HepG2 (cell line): ENCODE measurements around the gene P4HB. TPM values are rescaled to one million over a fixed set of nuclear protein-coding genes. Genes with fewer than 3 reads are reported as not detected.

Experiments
- AGO1 ChIP-seq: fragments of 200-400 bp; formaldehyde crosslinking; IDR thresholded peaks from 2 replicates; pipeline ENCODE4 v1.6.1; 2017; ENCODE audit warnings: mild to moderate bottlenecking, low read depth, low read length, moderate library complexity; ENCODE audit not compliant: poor library complexity, severe bottlenecking
- FOSL1 ChIP-seq: sonication (generic); formaldehyde crosslinking; IDR thresholded peaks from 2 replicates; pipeline ENCODE4 v1.9.0; 2021; ENCODE audit warnings: missing genetic modification reagents, borderline replicate concordance
- JARID2 ChIP-seq: sonication (generic); formaldehyde crosslinking; IDR thresholded peaks from 2 replicates; pipeline ENCODE4 v1.8.1; 2023; ENCODE audit warnings: missing genetic modification reagents, inconsistent platforms; ENCODE audit not compliant: insufficient replicate concordance
- KLF11 ChIP-seq: IDR thresholded peaks from 2 replicates; pipeline ENCODE4 v1.6.1; 2016; ENCODE audit warnings: missing compliant biosample characterization
- MAFG ChIP-seq: sonication (generic); formaldehyde crosslinking; IDR thresholded peaks from 2 replicates; pipeline ENCODE4 v1.5.1; 2020; ENCODE audit warnings: mild to moderate bottlenecking, missing genetic modification reagents
- PRMT3 ChIP-seq: sonication (generic); formaldehyde crosslinking; IDR thresholded peaks from 2 replicates; pipeline ENCODE4 v1.8.1; 2022; ENCODE audit warnings: low read depth, mild to moderate bottlenecking, moderate library complexity, missing genetic modification reagents, borderline replicate concordance
- TOPORS ChIP-seq: sonication (generic); formaldehyde crosslinking; IDR thresholded peaks from 2 replicates; pipeline ENCODE4 v1.8.0; 2023; ENCODE audit warnings: mild to moderate bottlenecking, missing genetic modification reagents
- XRCC5 ChIP-seq: fragments of 200-400 bp; formaldehyde crosslinking; optimal IDR thresholded peaks from 2 replicates; pipeline ENCODE3; 2017; ENCODE audit warnings: mild to moderate bottlenecking, low read length
- ZBTB49 ChIP-seq: sonication (generic); formaldehyde crosslinking; IDR thresholded peaks from 2 replicates; pipeline ENCODE4 v1.4.0; 2020; ENCODE audit warnings: missing genetic modification reagents, borderline replicate concordance
- ZNF431 ChIP-seq: sonication (generic); formaldehyde crosslinking; IDR thresholded peaks from 2 replicates; pipeline ENCODE4 v1.9.0; 2022; ENCODE audit warnings: missing genetic modification reagents, low read depth, mild to moderate bottlenecking, borderline replicate concordance
- ZNF709 ChIP-seq: sonication (generic); formaldehyde crosslinking; IDR thresholded peaks from 2 replicates; pipeline ENCODE4 v1.5.0; 2020; ENCODE audit warnings: mild to moderate bottlenecking, missing genetic modification reagents
- polyA plus RNA-seq, 8 experiments: library from polyadenylated mRNA; depleted of rRNA in 3 of 8; stranded (reverse) in 7 of 8; unstranded in 1 of 8; fragments of >200 nt; fragmentation: Illumina TruSeq in 4 of 8; extraction: Trizol in 4 of 8; gene quantifications; 2 replicates each; pipeline versions ENCODE4 v1.2.1 to v1.2.3, GENCODE V29; 2011 to 2016; ENCODE audit warnings: low read depth in 4 of 8, missing spikeins in 1 of 8, mixed read lengths in 1 of 8; ENCODE audit not compliant: insufficient read depth in 1 of 8
- total RNA-seq, 5 experiments: library from RNA; depleted of rRNA; stranded (reverse); fragments of >200 nt; fragmentation: Illumina TruSeq; extraction: Trizol; gene quantifications; 2 replicates each; pipeline ENCODE4 v1.2.3, GENCODE V29; 2016; ENCODE audit warnings: low read depth in 1 of 5
- TF ChIP-seq, protein P1 (sequence below): sonication (generic); formaldehyde crosslinking; IDR thresholded peaks from 2 replicates; pipeline ENCODE4 v1.4.0; 2020; ENCODE audit warnings: missing genetic modification reagents
- TF ChIP-seq, protein P2 (sequence below): sonication (generic); formaldehyde crosslinking; IDR thresholded peaks from 2 replicates; pipeline ENCODE4 v1.5.1; 2020; ENCODE audit warnings: mild to moderate bottlenecking, missing genetic modification reagents
- TF ChIP-seq, protein P3 (sequence below): sonication (generic); IDR thresholded peaks from 2 replicates; pipeline ENCODE4 v1.6.1; 2016; ENCODE audit warnings: low read depth, borderline replicate concordance
- TF ChIP-seq, protein P4 (sequence below): sonication (generic); formaldehyde crosslinking; IDR thresholded peaks from 2 replicates; pipeline ENCODE4 v1.4.0; 2020; ENCODE audit warnings: missing genetic modification reagents

Gene P4HB
- total and polyA plus RNA-seq, 2 of the 13 experiments (the other 11 are each of a cell fraction or from before 2014, with no cell fraction given) = 185 to 782 TPM

- TF ChIP-seq ZBTB49 = no peak
- TF ChIP-seq KLF11 = no peak
- TF ChIP-seq, protein P1, sequence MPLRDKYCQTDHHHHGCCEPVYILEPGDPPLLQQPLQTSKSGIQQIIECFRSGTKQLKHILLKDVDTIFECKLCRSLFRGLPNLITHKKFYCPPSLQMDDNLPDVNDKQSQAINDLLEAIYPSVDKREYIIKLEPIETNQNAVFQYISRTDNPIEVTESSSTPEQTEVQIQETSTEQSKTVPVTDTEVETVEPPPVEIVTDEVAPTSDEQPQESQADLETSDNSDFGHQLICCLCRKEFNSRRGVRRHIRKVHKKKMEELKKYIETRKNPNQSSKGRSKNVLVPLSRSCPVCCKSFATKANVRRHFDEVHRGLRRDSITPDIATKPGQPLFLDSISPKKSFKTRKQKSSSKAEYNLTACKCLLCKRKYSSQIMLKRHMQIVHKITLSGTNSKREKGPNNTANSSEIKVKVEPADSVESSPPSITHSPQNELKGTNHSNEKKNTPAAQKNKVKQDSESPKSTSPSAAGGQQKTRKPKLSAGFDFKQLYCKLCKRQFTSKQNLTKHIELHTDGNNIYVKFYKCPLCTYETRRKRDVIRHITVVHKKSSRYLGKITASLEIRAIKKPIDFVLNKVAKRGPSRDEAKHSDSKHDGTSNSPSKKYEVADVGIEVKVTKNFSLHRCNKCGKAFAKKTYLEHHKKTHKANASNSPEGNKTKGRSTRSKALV (CRISPR knock-in tag) = 0 out of 2 replicates have a peak, but pooled peaks have one; percentile 21
- TF ChIP-seq AGO1 = peak; percentile 96
- TF ChIP-seq, protein P2, sequence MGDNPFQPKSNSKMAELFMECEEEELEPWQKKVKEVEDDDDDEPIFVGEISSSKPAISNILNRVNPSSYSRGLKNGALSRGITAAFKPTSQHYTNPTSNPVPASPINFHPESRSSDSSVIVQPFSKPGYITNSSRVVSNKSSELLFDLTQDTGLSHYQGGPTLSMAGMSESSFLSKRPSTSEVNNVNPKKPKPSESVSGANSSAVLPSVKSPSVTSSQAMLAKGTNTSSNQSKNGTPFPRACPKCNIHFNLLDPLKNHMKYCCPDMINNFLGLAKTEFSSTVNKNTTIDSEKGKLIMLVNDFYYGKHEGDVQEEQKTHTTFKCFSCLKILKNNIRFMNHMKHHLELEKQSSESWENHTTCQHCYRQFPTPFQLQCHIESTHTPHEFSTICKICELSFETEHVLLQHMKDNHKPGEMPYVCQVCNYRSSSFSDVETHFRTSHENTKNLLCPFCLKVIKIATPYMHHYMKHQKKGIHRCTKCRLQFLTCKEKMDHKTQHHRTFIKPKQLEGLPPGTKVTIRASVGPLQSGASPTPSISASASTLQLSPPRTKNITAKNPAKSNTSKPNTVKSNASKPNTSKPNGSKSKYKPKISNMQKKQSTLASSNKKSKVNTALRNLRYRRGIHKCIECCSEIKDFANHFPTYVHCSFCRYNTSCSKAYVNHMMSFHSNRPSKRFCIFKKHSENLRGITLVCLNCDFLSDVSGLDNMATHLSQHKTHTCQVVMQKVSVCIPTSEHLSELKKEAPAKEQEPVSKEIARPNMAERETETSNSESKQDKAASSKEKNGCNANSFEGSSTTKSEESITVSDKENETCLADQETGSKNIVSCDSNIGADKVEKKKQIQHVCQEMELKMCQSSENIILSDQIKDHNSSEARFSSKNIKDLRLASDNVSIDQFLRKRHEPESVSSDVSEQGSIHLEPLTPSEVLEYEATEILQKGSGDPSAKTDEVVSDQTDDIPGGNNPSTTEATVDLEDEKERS (CRISPR knock-in tag) = no peak
- no peak for TF ChIP-seq ZNF431
- TF ChIP-seq JARID2 (CRISPR knock-in tag) = no peak
- 0 out of 2 replicates have a peak, but pooled peaks have one; percentile 3 for TF ChIP-seq FOSL1 (CRISPR knock-in tag)
- TF ChIP-seq MAFG (CRISPR knock-in tag) = no peak
- TF ChIP-seq, protein P3, sequence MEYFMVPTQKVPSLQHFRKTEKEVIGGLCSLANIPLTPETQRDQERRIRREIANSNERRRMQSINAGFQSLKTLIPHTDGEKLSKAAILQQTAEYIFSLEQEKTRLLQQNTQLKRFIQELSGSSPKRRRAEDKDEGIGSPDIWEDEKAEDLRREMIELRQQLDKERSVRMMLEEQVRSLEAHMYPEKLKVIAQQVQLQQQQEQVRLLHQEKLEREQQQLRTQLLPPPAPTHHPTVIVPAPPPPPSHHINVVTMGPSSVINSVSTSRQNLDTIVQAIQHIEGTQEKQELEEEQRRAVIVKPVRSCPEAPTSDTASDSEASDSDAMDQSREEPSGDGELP = peak; percentile 38; the same call in 1 of the 2 replicates
- peak; percentile 21; the same call in 1 of the 2 replicates for TF ChIP-seq ZNF709 (CRISPR knock-in tag)
- TF ChIP-seq XRCC5 = peak; percentile 89
- TF ChIP-seq PRMT3 (CRISPR knock-in tag) = peak; percentile 67; the same call in 1 of the 2 replicates
- TF ChIP-seq, protein P4, sequence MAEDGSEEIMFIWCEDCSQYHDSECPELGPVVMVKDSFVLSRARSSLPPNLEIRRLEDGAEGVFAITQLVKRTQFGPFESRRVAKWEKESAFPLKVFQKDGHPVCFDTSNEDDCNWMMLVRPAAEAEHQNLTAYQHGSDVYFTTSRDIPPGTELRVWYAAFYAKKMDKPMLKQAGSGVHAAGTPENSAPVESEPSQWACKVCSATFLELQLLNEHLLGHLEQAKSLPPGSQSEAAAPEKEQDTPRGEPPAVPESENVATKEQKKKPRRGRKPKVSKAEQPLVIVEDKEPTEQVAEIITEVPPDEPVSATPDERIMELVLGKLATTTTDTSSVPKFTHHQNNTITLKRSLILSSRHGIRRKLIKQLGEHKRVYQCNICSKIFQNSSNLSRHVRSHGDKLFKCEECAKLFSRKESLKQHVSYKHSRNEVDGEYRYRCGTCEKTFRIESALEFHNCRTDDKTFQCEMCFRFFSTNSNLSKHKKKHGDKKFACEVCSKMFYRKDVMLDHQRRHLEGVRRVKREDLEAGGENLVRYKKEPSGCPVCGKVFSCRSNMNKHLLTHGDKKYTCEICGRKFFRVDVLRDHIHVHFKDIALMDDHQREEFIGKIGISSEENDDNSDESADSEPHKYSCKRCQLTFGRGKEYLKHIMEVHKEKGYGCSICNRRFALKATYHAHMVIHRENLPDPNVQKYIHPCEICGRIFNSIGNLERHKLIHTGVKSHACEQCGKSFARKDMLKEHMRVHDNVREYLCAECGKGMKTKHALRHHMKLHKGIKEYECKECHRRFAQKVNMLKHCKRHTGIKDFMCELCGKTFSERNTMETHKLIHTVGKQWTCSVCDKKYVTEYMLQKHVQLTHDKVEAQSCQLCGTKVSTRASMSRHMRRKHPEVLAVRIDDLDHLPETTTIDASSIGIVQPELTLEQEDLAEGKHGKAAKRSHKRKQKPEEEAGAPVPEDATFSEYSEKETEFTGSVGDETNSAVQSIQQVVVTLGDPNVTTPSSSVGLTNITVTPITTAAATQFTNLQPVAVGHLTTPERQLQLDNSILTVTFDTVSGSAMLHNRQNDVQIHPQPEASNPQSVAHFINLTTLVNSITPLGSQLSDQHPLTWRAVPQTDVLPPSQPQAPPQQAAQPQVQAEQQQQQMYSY (CRISPR knock-in tag) = 0 out of 2 replicates have a peak, but pooled peaks have one; percentile 30
- TF ChIP-seq TOPORS (CRISPR knock-in tag) = peak; percentile 94
Measured at GRCh38 chr17:81869221-81870130, 9.1 kb upstream of the P4HB start (continued).
